Activated CD4-positive, alpha-beta T cell treated with anti-CD3 and anti-CD28 coated beads, Interleukin-2, amount 50 U/mL, for 4 hours (primary cell): Measurements from ENCODE around the gene FOCAD.

Experiments used
- DNase-seq, 2 experiments: peaks; one replicate each; pipeline ENCODE4 v3.0.0-alpha.2; 2020

FOCAD gene

GRCh38 chr9:20684875-20685696, 1.0 kb downstream of the FOCAD start:
- DNase-seq: no peak

- DNase-seq: no peak
Measured at GRCh38 chr9:20685769-20686168, 1.7 kb downstream of the FOCAD start.

GRCh38 chr9:20689833-20690232, 5.8 kb downstream of the FOCAD start:
- DNase-seq: no peak

- no peak for DNase-seq
Measured at GRCh38 chr9:20692554-20692953, 8.5 kb downstream of the FOCAD start.

- DNase-seq: no peak
Measured at GRCh38 chr9:20693068-20693467, 9.0 kb downstream of the FOCAD start.

GRCh38 chr9:20694248-20694647, 10.2 kb downstream of the FOCAD start:
- DNase-seq: no peak

- no peak for DNase-seq
Measured at GRCh38 chr9:20697021-20697719, 13.1 kb downstream of the FOCAD start.

GRCh38 chr9:20698782-20699181, 14.7 kb downstream of the FOCAD start:
- no peak for DNase-seq

GRCh38 chr9:20701060-20701459, 17.0 kb downstream of the FOCAD start:
- DNase-seq: no peak

- no peak for DNase-seq
Measured at GRCh38 chr9:20702570-20702969, 18.5 kb downstream of the FOCAD start.

- DNase-seq: no peak
Measured at GRCh38 chr9:20703146-20703545, 19.1 kb downstream of the FOCAD start.

GRCh38 chr9:20707708-20708107, 23.6 kb downstream of the FOCAD start:
- DNase-seq: no peak

GRCh38 chr9:20713172-20713571, 29.1 kb downstream of the FOCAD start:
- DNase-seq: no peak

- no peak for DNase-seq
Measured at GRCh38 chr9:20714442-20715415, 30.7 kb downstream of the FOCAD start.

GRCh38 chr9:20722221-20722620, 38.2 kb downstream of the FOCAD start:
- no peak for DNase-seq

- no peak for DNase-seq
Measured at GRCh38 chr9:20725675-20726074, 41.6 kb downstream of the FOCAD start.

- DNase-seq: no peak
Measured at GRCh38 chr9:20726144-20726543, 42.1 kb downstream of the FOCAD start.

- DNase-seq: no peak
Measured at GRCh38 chr9:20728493-20729220, 44.6 kb downstream of the FOCAD start.

GRCh38 chr9:20729523-20729922, 45.5 kb downstream of the FOCAD start:
- DNase-seq: no peak

- no peak for DNase-seq
Measured at GRCh38 chr9:20732118-20732517, 48.1 kb downstream of the FOCAD start.

- DNase-seq: no peak
Measured at GRCh38 chr9:20734275-20734674, 50.2 kb downstream of the FOCAD start.

GRCh38 chr9:20740304-20740703, 56.2 kb downstream of the FOCAD start:
- DNase-seq: no peak
